Panc1 (cell line): Measurements from ENCODE around the gene ZNF526. TPM values are rescaled to one million over a fixed set of nuclear protein-coding genes. Genes with fewer than 3 reads are reported as not detected.

Experiments
- ATAC-seq: fragments of 200-7000 bp; cut with Tn5 transposase; 2 replicates; pipeline ENCODE4 v1.9.1; 2020; ENCODE audit warnings: mild to moderate bottlenecking, moderate library complexity
- BruUV-seq: library from RNA; stranded (reverse); fragments of 400-500 nt; replicated peaks from 2 replicates; lab custom pipeline; 2021; lab: Mats Ljungman, UMichigan
- CTCF ChIA-PET: fragments of 300-600 bp; sonication (Branson Sonifier 250); formaldehyde crosslinking; loops from one replicate; lab custom pipeline; 2022; ENCODE audit warnings: antibody characterized with exemption; lab: Charles Lee
- POLR2A ChIA-PET: fragments of 300-600 bp; sonication (Branson Sonifier 250); formaldehyde crosslinking; loops from one replicate; lab custom pipeline; 2022; ENCODE audit warnings: antibody characterized with exemption; lab: Charles Lee
- DNase-seq: peaks from one replicate; pipeline ENCODE4 v3.0.0-alpha.2; 2010; ENCODE audit warnings: low read depth, low spot score
- H3K27ac ChIP-seq: 2 replicates; pipeline ENCODE4 v1.5.1; 2011; ENCODE audit warnings: mild to moderate bottlenecking, low read length, inconsistent platforms
- H3K27me3 ChIP-seq: fragments of 200-500 bp; sonication (Bioruptor generic); 2 replicates; pipeline ENCODE4 v1.6.0; 2014; ENCODE audit warnings: low read length, inconsistent platforms; ENCODE audit not compliant: control insufficient read depth, insufficient read depth
- H3K36me3 ChIP-seq: fragments of 200-500 bp; sonication (Bioruptor generic); 2 replicates; pipeline ENCODE4 v1.5.1; 2014; ENCODE audit warnings: inconsistent platforms, mild to moderate bottlenecking, low read length, moderate library complexity; ENCODE audit not compliant: control insufficient read depth, insufficient read depth
- H3K4me1 ChIP-seq: 2 replicates; pipeline ENCODE4 v1.5.1; 2011; ENCODE audit warnings: inconsistent platforms, mild to moderate bottlenecking, low read length, moderate library complexity; ENCODE audit not compliant: control insufficient read depth, insufficient read depth
- H3K4me3 ChIP-seq, 2 experiments: 2 replicates each; pipeline ENCODE4 v1.5.1; 2011 to 2012; ENCODE audit warnings: low read depth in 2 of 2, low read length in 2 of 2, mild to moderate bottlenecking in 2 of 2, inconsistent platforms in 1 of 2, moderate library complexity in 1 of 2
- H3K9me3 ChIP-seq: fragments of 200-500 bp; sonication (Bioruptor generic); 2 replicates; pipeline ENCODE4 v1.5.1; 2014; ENCODE audit warnings: low read depth, mild to moderate bottlenecking, inconsistent platforms, low read length, moderate library complexity; ENCODE audit not compliant: control insufficient read depth, insufficient read depth
- CTCF ChIP-seq: fragments of 450-650 bp; IDR thresholded peaks from 2 replicates; pipeline ENCODE4 v1.5.1; 2017; ENCODE audit warnings: mild to moderate bottlenecking
- POLR2AphosphoS5 ChIP-seq: IDR thresholded peaks from 2 replicates; pipeline ENCODE4 v1.6.1; 2012; ENCODE audit warnings: mild to moderate bottlenecking, low read depth, low read length, moderate library complexity
- SIN3A ChIP-seq: IDR thresholded peaks from 2 replicates; pipeline ENCODE4 v1.6.1; 2012; ENCODE audit warnings: low read depth, mild to moderate bottlenecking, low read length, moderate library complexity, borderline replicate concordance; ENCODE audit not compliant: insufficient read depth
- TCF7L2 ChIP-seq: IDR thresholded peaks from 2 replicates; pipeline ENCODE4 v1.6.1; 2011; ENCODE audit warnings: mild to moderate bottlenecking, low read depth, low read length, inconsistent platforms
- in situ Hi-C: cut with HindIII; loops from 2 replicates; pipeline ENCODE4 v1.10.0; 2016; ENCODE audit warnings: low sequenced_read_pairs, low pct_unique_long_range_greater_than_20kb
- intact Hi-C: fragments of 100-400 bp; cut with micrococcal nuclease; formaldehyde crosslinking; loops from one replicate; pipeline ENCODE4 v1.10.0; 2022; ENCODE audit not compliant: unreplicated experiment
- total RNA-seq: library from RNA; stranded (reverse); gene quantifications from one replicate; pipeline ENCODE4 v1.2.1, GENCODE V29; 2021; ENCODE audit not compliant: unreplicated experiment
- TF ChIP-seq, protein P1 (sequence below), 2 experiments: IDR thresholded peaks; 2 replicates each; pipeline ENCODE4 v1.6.1; 2011 to 2012; ENCODE audit warnings: low read depth in 2 of 2, control low read depth in 1 of 2, low read length in 1 of 2, mild to moderate bottlenecking in 1 of 2, moderate library complexity in 1 of 2; ENCODE audit not compliant: insufficient read depth in 1 of 2

ZNF526 gene
- total RNA-seq, 1 experiment from 2014 or later, result 10.5 TPM

DNA sequence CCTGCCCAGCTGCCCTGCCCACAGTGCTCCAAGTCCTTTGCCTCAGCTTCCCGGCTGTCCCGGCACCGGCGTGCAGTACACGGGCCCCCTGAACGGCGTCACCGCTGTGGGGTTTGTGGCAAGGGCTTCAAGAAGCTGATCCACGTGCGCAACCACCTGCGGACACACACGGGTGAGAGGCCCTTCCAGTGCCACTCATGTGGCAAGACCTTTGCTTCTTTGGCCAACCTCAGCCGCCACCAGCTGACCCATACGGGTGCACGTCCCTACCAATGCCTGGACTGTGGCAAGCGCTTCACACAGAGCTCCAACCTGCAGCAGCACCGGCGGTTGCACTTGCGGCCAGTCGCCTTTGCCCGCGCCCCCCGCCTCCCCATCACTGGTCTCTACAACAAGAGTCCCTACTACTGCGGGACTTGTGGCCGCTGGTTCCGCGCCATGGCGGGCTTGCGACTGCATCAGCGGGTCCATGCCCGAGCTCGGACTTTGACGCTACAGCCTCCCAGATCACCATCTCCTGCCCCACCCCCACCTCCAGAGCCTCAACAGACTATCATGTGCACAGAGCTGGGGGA, 5.7 kb downstream of the ZNF526 start:
- CTCF ChIA-PET, result no interaction called here
- no peak for TF ChIP-seq CTCF
- TF ChIP-seq, protein P1, sequence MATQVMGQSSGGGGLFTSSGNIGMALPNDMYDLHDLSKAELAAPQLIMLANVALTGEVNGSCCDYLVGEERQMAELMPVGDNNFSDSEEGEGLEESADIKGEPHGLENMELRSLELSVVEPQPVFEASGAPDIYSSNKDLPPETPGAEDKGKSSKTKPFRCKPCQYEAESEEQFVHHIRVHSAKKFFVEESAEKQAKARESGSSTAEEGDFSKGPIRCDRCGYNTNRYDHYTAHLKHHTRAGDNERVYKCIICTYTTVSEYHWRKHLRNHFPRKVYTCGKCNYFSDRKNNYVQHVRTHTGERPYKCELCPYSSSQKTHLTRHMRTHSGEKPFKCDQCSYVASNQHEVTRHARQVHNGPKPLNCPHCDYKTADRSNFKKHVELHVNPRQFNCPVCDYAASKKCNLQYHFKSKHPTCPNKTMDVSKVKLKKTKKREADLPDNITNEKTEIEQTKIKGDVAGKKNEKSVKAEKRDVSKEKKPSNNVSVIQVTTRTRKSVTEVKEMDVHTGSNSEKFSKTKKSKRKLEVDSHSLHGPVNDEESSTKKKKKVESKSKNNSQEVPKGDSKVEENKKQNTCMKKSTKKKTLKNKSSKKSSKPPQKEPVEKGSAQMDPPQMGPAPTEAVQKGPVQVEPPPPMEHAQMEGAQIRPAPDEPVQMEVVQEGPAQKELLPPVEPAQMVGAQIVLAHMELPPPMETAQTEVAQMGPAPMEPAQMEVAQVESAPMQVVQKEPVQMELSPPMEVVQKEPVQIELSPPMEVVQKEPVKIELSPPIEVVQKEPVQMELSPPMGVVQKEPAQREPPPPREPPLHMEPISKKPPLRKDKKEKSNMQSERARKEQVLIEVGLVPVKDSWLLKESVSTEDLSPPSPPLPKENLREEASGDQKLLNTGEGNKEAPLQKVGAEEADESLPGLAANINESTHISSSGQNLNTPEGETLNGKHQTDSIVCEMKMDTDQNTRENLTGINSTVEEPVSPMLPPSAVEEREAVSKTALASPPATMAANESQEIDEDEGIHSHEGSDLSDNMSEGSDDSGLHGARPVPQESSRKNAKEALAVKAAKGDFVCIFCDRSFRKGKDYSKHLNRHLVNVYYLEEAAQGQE (IDR thresholded peaks at IDR 0.05; ENCODE audit: insufficient read depth in 1 of 2, low read depth in 2 of 2, low read length in 1 of 2), result no peak
- no peak for TF ChIP-seq TCF7L2
- no peak for TF ChIP-seq SIN3A
- no peak for TF ChIP-seq POLR2AphosphoS5
- intact Hi-C loops, result no loop called here
- no TSS peak for BruUV-seq
- Histone ChIP-seq H3K27ac (no peak overlapping the region), H3K27me3 (no peaks in the 10 kb centered on the region), H3K4me1 (peaks cover 8% of the 10 kb centered on the region; the same call in 1 of the 2 replicates), H3K4me3 (no peak overlapping the region), H3K9me3 (no peaks in the 10 kb centered on the region), H3K36me3 (peaks cover 2% of the 10 kb centered on the region; the same call in 1 of the 2 replicates)
- POLR2A ChIA-PET, result no interaction called here
- DNase-seq, result no peak
- in situ Hi-C loops, result no loop called here
- no peak for ATAC-seq

DNA sequence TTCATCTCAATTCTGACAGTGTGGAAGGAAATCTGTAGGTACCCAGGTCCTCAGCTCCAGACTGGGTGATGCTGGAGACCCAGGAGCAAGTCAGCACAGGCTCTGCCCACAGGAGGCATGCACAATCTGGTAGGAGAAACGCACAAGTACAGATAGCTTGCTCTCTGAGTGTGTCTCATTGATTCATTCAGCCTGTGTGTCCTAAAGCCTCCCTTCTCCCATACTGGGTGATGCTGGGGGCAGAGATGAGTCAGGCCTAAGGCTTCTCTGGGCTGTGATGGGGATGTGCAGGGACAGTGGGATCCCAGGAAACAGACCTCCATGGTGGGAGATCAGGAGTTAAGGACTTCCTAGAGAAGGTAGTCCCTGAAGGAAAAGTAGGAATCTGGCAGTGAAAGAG, 6.8 kb downstream of the ZNF526 start:
- Histone ChIP-seq H3K27me3 (no peaks in the 10 kb centered on the region), H3K27ac (no peak overlapping the region), H3K4me3 (no peak overlapping the region), H3K9me3 (no peaks in the 10 kb centered on the region), H3K36me3 (0 out of 2 replicates have a peak, but pooled peaks cover 2% of the 10 kb centered on the region), H3K4me1 (peaks cover 8% of the 10 kb centered on the region; the same call in 1 of the 2 replicates)
- DNase-seq, result no peak
- no peak for TF ChIP-seq CTCF
- no peak for TF ChIP-seq SIN3A
- no peak for TF ChIP-seq TCF7L2
- TF ChIP-seq, protein P1 (IDR thresholded peaks at IDR 0.05; ENCODE audit: insufficient read depth in 1 of 2, low read depth in 2 of 2, low read length in 1 of 2), result no peak
- no peak for TF ChIP-seq POLR2AphosphoS5
- CTCF ChIA-PET, result interaction anchor here (0.9 kb wide), 1 partner anchor 18 kb away, joined by 3 read pairs; no protein-coding TSS in a partner anchor
- POLR2A ChIA-PET, result no interaction called here
- BruUV-seq, result no TSS peak
- intact Hi-C loops (no loop called here), in situ Hi-C loops (no loop called here)
- ATAC-seq, result no peak
